GM18907 (cell line): Measurements from ENCODE around the gene WRAP73.
"Not testable (repeated sequence)": the region's sequence is repeated elsewhere in the genome, so short reads cannot be mapped to it uniquely, and the experiment has no call there.

Experiments used
- ATAC-seq: cut with Tn5 transposase; IDR thresholded peaks from one replicate; pipeline ENCODE4 v1.9.1; 2021; ENCODE audit warnings: mild to moderate bottlenecking, moderate library complexity; ENCODE audit not compliant: unreplicated experiment

The WRAP73 gene

DNA sequence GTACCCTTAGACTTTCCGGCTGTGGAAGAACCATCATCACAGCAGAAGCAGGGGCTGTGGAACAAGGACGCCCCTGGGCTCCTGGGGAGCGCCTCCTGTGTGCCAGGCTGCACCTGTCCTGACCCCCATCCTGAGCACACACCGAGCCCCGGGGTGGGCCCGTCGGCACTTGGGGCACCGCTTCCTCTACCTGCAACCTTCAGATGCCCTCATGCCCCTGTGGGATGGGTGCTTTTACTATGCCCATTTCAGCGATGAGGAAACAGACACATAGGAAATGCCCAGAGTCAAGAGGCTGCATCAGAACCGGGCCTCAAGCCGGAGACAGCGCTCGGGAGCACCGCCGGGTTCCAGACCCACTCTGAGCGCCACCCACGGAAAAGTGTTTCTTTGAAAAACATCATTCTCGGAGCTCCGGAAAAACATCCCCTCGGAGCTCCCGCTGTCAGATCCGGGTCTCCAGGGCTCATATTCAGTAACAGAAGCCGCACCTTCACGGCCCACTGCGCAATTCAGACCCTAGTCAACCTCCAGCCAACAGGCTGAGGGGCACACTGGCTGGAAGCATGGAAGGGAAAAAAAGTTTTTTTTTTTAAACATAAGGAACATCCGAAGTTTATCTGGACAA, 17.1 kb downstream of the WRAP73 start:
- no peak for ATAC-seq

DNA sequence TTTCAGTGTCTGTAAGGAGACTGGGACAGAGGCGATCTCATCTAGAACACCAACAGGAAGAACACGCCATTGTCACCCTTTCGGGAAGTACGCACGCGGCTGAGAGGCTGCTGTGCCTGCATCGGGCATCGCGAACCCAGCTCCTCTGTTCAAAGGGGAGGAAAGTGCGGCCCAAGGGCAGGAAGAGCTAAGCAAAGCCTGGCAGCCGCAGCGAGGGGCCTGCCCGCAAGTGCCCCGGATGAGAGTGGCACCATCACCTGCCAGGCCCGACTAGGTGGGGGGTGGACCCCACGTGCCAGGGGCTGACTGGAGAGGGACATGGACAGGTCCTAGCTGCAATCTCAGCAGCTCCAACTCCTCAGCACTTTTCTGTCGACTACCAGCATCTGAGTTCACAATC, 17.6 kb downstream of the WRAP73 start:
- ATAC-seq: no peak

DNA sequence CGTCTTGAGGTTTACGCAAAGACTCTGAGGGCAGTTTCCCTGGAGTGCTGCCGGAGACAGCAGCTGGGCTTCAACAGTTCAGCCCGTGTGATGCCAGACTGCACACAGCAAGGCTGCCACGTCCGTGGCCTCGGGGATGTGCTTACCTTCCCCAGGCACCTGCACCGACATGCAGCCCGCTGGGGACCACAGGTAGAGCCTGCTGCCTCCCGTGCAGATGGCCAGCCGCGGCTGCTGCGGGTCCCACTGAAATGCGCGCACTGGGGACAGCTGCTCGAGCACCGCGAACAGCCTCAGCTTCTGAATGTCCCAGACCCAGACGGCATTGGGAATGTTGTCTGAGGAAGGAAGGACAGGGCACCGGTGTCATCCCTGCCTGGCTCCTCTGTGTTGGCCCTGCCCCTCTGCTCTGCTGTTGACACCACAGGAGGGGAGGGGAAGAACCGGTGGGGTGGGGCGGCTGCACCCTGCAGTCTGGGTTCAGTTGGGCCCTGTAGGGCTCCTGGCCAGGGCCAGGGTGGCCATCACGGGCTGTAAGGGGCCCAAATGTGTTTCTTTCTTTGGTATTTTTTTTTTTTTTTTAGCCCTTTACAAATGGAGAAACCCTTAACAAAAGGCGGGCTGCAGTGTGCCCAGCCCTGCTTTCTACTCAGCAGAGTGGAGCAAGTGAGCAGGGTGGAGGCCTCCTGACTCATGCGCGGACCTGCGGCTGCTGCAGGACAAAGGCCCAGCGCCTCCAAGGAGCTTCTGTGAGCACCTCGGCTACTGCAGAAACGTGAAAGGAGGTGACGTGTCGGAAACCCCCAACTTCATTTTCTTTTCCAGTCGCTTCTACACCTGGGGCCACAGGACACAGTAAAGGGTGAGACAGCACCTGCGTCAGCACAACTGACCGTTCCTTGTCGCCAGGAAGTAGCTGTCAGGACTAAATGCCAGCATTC, 18.3 kb downstream of the WRAP73 start:
- ATAC-seq: no peak

DNA sequence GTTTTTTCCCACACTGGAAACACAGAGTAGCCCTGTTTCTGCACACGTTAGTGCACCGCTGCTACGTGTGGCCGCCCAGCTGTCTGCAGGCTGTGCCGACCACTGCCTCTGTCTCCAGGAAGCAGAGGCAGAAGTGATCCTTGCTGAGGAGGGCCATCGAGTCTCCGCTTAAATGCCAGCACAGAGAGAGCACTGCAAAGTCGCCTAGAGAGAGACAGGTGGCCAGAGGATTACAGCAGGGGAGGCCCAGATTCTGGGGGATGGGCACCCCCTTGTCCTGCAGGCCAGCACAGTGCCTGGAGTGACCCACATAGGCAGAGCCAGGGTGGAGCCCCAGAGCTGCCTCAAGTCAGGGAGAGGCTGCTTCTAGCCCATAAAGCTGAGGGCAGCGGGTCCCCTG, 19.0 kb downstream of the WRAP73 start:
- ATAC-seq: no peak

DNA sequence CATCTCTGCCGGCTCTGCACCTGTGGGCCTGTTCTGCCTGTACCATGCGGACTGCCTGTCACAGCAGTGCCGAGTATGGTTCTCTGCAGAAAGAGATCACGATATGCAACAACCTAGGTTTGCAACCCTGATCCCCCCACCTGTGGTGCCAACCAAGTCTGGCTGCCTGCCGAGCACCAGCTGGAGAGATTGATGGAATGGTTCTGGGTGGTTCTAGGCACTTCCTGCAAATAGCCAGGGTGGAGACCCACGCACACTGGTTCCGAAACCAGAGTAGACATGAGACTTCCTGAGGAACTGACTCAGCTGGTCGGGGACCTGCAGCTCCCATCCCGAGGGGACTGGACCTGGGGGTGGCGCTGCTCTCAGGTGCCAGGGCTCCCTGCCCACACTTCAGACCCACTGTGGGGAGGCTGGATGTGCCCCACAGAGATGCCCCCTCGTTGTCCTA, 19.7 kb downstream of the WRAP73 start:
- ATAC-seq: no peak

DNA sequence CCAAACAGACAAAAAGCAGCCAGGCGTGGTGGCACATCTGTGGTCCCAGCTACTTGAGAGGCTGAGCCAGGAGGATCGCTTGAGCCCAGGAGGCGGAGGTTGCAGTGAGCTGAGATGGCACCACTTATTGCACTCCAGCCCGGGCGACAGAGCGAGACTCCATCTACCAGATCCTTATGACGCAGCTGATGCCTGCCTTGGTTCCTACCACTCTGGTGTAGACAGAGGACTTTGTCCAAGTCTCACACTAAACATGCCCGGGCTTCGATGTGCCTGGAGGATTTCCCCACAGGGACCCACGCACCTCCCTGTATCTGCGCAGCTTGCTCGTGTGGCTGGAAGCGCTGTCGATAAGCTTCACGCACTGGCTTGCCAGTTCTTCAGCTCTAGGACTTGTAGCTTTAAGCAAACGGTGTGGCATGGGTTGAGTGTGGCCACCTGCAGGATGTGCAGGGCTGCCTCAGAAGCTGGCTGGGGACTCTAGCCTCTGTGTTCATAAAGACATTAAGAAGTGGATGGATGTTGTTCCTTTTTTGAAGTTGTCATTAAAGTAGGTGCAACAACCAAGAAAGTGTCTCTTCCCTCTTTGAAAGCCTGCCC, 20.2 kb downstream of the WRAP73 start:
- no peak for ATAC-seq

DNA sequence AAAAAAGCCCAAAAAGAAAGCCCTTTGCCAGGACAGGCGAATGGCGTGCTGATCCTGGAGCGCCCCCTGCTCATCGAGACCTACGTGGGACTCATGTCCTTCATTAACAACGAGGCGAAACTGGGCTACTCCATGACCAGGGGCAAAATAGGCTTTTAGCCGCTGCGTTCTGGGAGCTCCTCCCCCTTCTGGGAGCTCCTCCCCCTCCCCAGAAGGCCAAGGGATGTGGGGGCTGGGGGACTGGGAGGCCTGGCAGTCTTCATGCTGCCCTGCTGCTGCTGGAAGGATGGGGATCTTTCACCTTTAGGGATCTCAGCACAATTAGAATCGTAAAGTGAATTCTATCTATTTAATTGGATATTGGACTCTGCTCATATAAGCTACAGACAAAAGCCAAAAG, 21.5 kb downstream of the WRAP73 start:
- ATAC-seq: no peak

DNA sequence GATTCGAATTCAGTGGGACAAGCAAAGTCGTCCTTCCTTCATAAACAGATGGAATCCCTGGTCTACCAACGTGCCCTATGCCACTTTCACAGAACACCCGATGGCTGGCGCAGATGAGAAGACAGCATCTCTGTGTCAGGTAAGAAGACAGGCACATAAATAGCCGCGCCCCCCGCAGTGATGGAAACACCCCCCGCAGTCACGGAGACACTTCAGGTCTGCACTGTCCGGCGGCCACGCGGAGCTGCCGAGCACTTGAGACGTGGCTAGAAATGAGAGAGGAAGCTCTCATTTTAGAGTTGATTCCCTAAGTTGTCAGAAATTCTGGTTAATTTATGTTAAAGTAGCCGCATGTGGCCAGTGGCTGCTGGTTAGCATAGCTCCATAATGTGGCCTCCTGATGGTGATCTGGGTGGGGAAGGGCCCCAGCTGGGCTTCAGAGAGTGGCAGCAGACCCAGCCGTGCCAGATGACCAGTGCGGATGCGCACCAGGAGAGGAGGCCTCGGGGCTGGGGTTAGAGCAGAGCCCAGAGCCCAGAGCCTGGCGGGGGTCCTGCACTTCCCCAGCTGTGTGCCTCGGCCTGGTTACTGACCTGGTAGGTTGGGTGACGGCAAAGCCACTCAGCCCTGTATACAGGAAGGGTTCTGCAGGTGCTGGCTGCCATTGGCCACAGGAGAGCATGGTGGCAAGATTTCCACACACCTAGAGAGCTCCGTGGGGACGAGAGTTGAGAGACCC, 22.2 kb downstream of the WRAP73 start:
- ATAC-seq: no peak

DNA sequence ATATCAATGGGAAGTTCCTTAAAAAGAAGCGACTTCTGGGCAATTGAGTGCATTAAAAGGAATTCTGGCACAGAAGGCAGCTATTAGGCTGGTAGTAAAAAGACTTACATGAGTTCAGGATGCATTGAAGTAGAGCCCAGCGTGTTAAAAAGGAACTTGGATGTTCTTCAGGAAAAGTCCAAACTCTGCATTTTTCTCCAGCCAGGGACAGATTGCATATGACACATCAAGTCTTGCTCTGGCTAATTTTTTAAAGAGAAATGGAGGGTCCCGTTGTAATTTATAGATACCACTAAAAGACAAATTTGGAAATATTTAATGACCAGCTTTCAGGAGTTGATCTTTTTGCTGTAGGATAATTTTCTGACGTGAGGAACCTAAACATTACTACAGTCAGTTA, 23.9 kb downstream of the WRAP73 start:
- ATAC-seq: no peak

DNA sequence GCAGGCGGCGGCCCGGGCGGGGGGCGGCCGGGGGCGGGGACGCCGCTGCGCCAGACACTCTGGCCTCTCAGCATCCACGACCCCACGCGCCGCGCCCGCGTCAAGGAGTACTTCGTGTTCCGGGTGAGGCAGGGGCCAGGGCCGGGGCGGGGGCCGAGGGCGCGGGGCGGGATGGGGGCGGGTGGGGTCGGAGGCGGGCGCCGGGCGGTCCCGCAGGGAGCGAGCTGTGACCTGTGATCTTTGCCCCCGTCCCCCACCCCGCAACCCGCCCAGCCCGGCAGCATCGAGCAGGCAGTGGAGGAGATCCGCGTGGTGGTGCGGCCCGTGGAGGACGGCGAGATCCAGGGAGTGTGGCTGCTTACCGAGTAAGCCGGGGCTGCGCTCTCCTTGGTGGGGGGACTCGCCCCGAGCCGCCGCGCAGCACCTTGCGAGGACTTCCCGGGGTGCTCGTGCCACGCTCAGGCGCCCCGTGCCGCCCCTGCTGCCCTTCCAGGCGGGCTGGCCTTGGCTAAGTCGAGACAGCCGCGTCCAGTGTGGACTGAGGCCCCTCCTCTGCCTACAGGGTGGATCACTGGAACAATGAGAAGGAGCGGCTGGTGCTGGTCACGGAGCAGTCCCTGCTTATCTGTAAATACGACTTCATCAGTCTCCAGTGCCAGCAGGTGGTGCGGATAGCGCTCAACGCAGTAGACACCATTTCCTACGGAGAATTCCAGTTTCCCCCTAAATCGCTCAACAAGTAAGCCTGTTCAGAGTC, 24.6 kb downstream of the WRAP73 start:
- peak; percentile 11 for ATAC-seq

DNA sequence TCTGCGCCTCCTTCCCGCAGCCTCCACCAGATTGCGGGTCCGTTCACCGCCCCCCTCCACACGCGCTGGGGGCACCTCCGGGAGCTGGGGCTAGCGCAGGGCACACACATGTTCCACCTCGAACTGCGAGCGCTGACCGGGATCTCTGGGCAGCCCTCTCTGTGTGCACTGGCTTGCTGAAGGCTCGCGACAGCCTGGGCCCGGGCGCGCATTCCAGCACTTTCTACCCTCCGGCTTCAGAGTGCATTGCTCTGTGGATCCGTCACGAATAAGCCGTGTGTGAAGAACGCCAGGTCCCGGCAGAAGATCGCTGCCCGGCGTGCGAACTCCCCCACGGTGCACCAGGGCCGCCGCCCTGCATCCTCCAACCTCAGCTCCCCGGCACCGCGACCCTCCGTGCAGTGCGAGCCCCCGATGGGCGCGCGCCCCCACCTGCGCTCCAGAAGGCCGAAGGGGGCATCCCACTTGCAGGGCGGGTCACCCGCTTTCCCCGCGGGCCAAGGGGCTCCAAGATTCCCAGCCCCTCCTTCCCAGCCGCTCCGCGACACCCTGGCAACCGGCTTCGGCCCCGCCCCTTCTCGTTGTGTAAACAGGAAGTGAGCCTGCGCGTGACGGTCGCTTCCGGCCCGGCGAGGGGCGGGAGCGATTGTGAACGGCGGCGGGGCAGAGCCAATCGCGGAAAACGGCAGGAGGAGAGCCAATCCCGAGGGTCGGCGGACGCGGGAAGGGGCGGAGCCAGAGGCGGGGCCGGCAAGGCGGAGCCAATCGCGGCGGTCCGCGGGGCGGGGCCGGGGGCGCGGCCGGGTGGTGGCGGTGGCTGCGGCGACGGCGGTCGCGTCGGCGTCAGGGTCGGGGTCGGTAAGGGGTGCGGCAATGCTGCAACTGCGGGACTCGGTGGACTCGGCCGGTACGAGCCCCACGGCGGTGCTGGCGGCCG, 25.4 kb downstream of the WRAP73 start, which contains the start of gene TPRG1L:
Gene TPRG1L, plus strand, starts transcription at position 816 of the 937 bp plus-strand sequence. Its CDS starts 58 bp downstream, at position 874.
- ATAC-seq: peak; percentile 92

DNA sequence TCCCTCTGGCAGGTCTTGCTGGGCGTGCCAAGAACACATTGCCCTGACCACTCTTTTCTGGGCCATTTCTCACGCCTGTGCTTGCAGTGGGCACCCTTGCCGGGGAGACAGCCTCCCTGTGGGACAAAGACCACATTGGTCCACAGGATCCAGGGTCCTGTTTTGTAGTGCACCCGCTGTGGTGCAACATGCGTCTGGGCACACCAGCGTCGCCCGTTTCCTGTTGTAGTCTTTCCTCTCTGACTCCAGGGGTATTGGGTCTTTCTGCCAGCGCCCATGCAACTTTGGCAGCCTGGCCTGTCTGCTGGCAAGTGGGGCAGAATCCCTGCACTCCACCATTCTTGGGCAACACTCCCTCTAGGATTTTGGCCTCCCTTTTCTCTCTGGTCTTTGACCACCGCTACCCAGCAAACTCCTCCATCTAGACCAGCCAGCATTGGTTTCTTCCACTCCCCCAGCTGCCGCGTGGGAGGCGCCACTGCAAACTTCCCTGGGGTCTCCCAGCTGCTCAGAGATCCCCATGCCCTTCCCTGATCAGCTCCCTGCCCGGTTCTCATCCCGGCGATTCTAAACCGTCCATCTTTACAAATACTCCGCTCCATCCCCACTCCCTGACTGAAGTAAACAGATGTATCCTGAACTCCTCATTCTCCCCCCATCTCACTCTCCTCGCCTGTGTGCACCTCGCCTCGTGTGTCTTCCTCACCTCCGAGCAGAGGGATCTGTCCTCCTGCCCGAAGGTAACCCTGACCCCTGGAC, 26.3 kb downstream of the WRAP73 start:
- no peak for ATAC-seq

DNA sequence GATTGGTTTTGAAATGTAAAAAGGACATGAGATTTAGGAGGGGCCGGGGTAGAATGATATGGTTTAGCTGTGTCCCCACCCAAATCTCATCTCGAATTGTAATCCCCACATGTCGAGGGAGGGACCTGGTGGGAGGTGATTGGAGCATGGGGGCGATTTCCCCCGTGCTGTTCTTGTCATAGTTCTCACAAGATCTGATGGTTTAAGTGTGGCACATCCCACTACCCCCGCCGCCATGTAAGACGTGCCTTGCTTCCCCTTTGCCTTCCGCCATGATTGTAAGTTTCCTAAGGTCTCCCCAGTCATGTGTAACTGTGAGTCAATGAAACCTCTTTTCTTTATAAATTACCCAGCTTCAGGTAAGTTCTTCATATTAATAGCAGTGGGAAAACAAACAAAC, 27.8 kb downstream of the WRAP73 start:
- ATAC-seq: not testable (repeated sequence)

DNA sequence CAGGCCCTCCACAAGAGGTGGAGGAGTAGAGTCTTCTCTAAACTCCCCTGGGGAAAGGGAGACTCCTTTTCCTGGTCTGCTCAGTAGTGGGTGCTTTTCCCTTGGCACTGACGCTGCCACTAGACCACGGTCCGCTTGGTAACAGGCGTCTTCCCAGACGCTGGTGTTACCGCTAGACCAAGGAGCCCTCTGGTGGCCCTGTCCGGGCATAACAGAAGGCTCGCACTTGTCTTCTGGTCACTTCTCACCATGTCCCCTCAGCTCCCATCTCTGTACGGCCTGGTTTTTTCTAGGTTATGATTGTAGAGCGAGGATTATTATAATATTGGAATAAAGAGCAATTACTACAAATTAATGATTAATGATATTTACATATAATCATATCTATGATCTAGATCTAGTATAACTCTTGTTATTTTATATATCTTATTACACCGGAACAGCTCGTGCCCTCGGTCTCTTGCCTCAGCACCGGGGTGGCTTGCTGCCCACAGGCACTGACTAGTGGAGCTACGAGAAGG, 28.7 kb downstream of the WRAP73 start:
- not testable (repeated sequence) for ATAC-seq

DNA sequence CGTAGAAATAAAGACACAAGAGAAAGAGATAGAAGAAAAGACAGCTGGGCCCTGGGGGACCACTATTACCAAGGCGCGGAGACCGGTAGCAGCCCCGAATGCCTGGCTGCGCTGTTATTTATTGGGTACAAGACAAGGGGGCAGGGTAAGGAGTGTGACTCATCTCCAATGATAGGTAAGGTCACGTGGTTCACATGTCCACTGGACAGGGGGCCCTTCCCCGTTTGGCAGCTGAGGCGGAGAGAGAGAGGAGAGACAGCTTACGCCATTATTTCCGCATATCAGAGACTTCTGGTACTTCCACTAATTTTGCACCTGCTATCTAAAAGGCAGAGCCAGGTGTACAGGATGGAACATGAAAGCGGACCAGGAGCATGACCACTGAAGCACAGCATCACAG, 29.2 kb downstream of the WRAP73 start:
- no peak for ATAC-seq

DNA sequence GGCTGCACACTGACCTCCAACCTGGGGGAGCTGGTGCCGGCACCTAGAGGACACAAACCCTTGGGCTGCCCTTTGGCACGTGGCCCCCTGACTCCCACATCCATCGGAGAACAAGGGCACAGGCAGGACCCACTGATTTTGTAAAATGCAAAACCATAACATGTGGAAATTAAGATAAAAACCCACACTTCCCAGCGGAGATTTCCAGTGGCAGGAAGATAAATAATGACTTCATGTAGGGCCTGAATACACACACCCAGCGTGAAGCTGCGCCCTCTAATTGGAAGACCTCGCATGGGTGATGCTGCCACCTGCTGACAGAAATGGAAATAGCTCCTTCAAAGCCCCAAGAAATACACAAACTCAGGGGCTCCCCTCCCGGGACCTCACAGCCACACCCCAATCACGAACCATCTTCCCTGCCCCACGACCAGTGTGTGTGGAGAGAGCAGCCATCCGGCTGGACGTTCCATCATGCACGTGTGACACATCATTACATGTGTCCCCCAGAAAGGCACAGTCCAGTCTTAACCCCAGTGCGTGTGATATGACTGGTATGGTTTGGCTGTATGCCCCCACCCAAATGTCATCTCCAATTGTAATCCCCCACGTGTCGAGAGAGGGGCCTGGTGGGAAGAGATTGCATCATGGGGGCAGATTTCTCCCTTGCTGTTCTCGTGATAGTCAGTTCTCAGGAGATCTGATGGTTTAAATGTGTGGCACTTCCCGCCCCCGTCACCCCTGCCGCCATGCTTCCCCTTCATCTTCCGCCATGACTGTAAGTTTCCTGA, 30.8 kb downstream of the WRAP73 start:
- no peak for ATAC-seq

DNA sequence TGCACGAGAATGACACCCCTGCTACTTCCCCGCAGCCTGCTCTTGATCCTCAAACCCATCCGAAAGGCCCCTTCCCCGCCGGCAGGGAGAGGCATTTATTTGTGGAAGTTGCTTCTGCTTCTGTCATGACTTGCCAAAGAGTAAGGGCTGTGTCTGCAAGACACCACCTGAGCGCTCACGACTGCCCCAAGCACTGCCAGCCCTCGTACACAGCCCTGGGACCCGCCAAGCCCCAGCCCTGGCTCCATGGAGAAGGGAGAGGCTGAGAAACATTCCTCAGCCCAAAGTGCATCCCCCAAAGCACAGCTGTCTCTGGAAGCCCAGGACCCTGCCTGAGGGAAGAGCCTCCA, 31.4 kb downstream of the WRAP73 start:
- no peak for ATAC-seq
